Stimulated activated CD8-positive, alpha-beta memory T cell treated with anti-CD3 and anti-CD28 coated beads, Interleukin-15, amount 100 ng/mL, for 48 hours (primary cell): ENCODE measurements around the gene EIF5AL1.
"Not testable (repeated sequence)": the region's sequence is repeated elsewhere in the genome, so short reads cannot be mapped to it uniquely, and the experiment has no call there.

ENCODE experiments used
- DNase-seq, 2 donors: peaks; one replicate each; pipeline ENCODE4 v3.0.0-alpha.2; 2020; ENCODE audit warnings: low read depth in 2 of 2

Gene EIF5AL1

DNA sequence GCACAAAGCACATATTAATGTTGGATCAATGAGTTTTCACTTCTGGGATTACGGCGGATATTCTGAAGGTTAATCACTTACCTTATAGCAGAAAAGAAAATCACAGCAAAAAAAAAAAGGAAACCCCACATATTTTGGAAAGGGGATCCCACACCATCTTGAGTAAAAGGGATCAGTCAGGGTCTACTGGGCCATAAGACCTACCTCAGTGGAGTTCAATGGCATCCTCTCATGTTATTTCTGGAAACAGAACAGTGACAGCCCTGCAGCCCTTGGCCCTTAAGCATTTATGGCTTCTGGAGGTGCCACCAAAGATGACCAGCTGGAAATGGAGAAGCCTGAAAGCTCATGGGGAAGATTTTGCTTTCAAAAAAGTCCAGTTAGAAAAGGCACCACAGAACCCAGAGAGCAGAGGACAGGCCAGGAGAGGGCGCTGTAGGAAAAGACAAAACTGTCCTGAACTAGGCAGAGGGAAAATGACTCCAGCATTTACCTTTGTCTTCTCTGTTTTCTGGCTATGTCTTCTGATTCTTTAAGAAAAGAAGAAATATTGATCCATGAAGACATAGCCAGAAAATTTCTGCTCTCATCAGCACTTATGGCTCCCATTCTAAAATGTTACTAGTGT is 2.9 kb upstream of the EIF5AL1 start:
- DNase-seq, result not testable (repeated sequence)

GRCh38 chr10:79509934-79510508 is 2.3 kb upstream of the EIF5AL1 start:
- not testable (repeated sequence) for DNase-seq

DNA sequence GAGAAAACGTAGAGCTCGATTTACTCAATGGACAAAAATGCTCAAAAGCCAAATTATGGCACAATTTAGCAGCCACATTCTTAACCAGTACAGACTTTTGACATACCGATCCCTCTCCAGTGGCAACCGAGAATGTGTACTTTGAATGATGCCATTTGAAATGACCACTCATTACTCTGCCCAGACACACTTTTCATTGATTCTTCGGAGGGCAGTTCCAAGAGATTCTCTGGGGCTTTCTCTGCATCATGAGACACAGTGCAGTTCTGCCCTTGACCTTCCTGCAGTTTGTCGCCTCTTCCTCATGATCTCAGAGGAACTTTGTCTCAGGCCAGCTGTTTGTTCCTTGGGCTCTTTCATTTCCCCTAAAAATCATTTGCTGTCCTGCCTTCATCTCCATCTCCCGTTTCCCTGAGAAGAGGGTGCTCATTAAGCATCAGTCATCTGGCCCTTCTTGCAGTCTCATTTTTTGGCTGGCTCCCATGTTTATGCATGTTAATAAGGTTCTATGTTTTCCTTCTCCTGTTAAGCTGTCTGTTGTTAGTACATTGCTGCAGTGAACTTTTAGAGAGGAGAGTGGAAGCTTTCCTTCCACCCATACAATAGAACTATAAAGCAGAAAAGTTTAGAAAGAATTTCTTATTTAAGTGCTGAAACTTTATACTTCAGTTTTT is 4.3 kb downstream of the EIF5AL1 start:
- DNase-seq, result not testable (repeated sequence)

- not testable (repeated sequence) for DNase-seq
Measured at GRCh38 chr10:79517567-79517966, 5.2 kb downstream of the EIF5AL1 start.

- not testable (repeated sequence) for DNase-seq
Measured at GRCh38 chr10:79521751-79522150, 9.4 kb downstream of the EIF5AL1 start.

GRCh38 chr10:79522464-79522863 is 10.1 kb downstream of the EIF5AL1 start:
- not testable (repeated sequence) for DNase-seq

GRCh38 chr10:79523157-79523853 is 11.0 kb downstream of the EIF5AL1 start:
- not testable (repeated sequence) for DNase-seq

DNA sequence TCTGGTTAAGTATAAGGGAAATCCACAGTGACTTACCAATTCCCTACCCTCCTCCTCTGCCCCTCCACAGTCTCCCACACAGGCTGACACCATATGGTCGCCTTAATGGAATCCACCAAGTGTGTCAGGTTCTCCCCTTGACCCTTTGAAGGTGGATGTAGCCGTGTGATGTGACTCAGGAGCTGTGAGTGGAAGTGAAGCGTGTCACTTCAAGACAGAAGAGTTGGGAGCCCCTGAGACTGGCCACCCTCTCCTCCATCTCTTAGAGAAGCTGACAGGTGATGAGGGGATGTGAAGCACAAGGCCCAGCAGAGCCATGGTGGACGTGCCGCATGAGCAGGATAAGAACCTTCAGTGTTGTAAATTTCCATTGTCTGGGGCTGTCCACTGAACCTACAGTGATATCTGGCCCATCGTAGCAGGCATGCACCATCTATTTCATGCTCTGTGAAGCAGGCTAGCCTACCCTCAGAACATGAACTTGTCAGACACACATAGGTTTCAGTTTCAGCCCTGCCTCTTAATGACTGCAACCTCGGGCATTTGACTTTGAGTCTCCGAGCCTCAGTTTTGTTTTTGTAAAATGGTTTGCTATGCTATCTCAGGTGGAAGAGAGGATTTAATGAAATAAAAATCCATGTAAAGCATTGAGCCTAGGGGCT is 12.8 kb downstream of the EIF5AL1 start:
- not testable (repeated sequence) for DNase-seq

- DNase-seq, result not testable (repeated sequence)
Measured at GRCh38 chr10:79528261-79528660, 15.9 kb downstream of the EIF5AL1 start.

DNA sequence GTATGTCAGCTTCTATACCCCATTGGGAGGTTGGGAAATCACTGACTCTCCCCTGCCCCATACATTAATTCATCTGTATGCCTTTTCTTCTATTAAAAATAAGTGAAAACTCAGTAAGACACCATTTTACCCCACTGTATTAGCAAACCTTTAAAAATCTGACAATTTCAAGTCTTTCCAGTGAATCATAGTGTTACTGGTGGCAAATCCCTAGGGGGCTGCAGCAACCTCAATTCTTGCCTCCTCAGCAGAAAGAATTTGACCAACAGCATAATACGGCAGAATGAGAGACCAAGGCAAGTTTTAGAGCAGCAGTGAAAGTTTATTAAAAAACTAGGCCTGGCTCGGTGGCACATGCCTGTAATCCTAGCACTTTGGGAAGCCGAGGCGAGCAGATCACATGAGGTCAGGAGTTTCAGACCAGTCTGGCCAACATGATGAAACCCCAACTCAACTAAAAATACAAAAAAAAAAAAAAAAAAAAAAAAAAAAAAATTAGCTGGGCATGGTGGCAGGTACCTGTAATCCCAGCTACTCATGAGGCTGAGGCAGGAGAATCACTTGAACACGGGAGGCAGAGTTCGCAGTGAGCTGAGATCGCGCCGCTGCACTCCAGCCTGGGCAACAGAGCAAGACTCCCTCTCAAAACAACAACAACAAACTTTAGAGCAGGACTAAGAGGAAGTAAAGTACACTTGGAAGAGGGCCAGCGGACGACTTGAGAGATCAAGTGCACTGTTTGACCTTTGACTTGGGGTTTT is 21.0 kb downstream of the EIF5AL1 start:
- not testable (repeated sequence) for DNase-seq

GRCh38 chr10:79533903-79534175 is 21.5 kb downstream of the EIF5AL1 start:
- not testable (repeated sequence) for DNase-seq

GRCh38 chr10:79538311-79538710 is 26.0 kb downstream of the EIF5AL1 start:
- not testable (repeated sequence) for DNase-seq

- DNase-seq, result not testable (repeated sequence)
Measured at GRCh38 chr10:79540930-79541329, 28.6 kb downstream of the EIF5AL1 start.

DNA sequence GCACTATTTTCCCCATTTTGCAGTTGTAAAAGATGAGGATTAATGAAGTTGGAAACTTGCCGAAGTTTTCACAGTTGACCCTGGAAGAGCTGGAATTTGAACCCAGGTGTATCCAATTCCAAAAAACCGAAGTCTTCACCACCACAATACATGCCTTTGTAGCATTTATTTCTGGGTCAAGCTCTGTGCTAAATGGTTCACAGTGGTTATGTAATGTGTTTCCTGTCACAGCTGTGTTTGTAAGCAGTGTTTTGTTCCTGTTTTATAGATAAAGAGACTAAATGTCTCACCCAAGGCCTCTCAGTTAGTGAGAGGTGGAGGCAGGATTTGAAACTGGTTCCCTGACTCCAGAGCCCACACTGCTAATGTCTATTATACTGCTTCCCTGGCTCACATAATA is 30.3 kb downstream of the EIF5AL1 start:
- no peak for DNase-seq

DNA sequence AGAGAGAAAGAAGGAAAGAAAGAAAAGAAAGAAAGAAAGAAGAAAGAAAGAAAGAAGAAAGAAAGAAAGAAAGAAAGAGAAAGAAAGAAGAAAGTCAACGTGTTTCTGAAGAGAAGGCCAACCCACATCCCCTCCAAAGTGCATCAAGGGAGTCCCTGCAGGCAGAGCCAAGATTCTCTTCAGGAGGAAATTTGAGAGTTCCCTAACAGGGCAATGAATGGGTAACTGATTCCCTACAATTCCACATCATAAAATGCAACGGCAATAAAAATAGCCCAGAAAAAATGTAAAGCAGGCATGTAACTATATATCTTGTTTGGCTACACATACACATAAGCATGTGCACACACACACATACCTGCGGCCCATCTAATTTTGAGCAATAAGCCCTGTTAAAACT is 32.1 kb downstream of the EIF5AL1 start:
- not testable (repeated sequence) for DNase-seq

- DNase-seq, result not testable (repeated sequence)
Measured at GRCh38 chr10:79544926-79545659, 32.8 kb downstream of the EIF5AL1 start.

GRCh38 chr10:79547128-79547527 is 34.8 kb downstream of the EIF5AL1 start:
- not testable (repeated sequence) for DNase-seq

GRCh38 chr10:79547973-79548372 is 35.6 kb downstream of the EIF5AL1 start:
- no peak for DNase-seq

DNA sequence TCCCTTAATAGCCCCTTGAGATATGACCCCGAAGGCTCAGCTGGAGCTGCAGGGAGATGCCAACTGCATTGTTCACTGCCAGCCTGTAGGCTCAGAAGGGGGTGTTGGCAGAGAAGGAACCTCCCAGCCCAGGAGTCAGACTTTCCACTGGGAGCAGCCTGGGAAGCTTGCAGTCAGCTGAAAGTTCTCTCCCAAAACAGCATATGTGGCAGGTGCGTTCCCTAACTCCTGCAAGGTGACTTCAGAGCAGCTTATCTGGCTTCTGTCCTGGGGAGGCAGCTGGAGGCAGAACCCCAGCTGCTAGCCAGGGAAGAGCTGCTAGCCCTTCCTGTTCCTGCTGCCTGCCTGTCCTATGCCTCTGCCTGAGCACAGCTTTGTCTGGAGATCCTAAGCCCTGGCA is 39.8 kb downstream of the EIF5AL1 start:
- no peak for DNase-seq
